Measurements from ENCODE around the gene ZNF627.
A peak's percentile ranks its signal among the peaks of the same experiment; 100 is the strongest.
"Not testable (repeated sequence)": the region's sequence is repeated elsewhere in the genome, so short reads cannot be mapped to it uniquely, and the experiment has no call there.

Gene ZNF627

GRCh38 chr19:11587975-11588631, 9.2 kb upstream of the ZNF627 start:
- H3K4me1 ChIP-seq (ENCODE audit: control insufficient read depth in 5 of 5, insufficient read depth in 5 of 5, low read length in 5 of 5), result peaks cover 0 to 5% (median 4%) of the 10 kb centered on the region in 5 donors
- no peaks in the 10 kb centered on the region for H3K9me3 ChIP-seq (ENCODE audit: control insufficient read depth in 5 of 5, low read length in 5 of 5)
- H3K27ac ChIP-seq (ENCODE audit: low read depth, low read length), result no peak overlapping the region
- no peaks in the 10 kb centered on the region for H3K27me3 ChIP-seq (ENCODE audit: control insufficient read depth in 5 of 5, insufficient read depth in 4 of 5, low read length in 5 of 5)
- H3K4me3 ChIP-seq (ENCODE audit: low read depth in 1 of 5, low read length in 5 of 5), result no peak overlapping the region
- H3K9ac ChIP-seq (ENCODE audit: low read length in 5 of 5), result peak overlapping the region in 1 of 5 donors; percentile 39
- no peaks in the 10 kb centered on the region for H3K36me3 ChIP-seq (ENCODE audit: control insufficient read depth in 5 of 5, insufficient read depth in 5 of 5, low read length in 5 of 5)

GRCh38 chr19:11594084-11594483, 3.2 kb upstream of the ZNF627 start:
- Histone ChIP-seq H3K36me3 (ENCODE audit: control insufficient read depth in 5 of 5, insufficient read depth in 5 of 5, low read length in 5 of 5) (no peaks in the 10 kb centered on the region), H3K4me3 (ENCODE audit: low read depth in 1 of 5, low read length in 5 of 5) (no peak overlapping the region), H3K27ac (ENCODE audit: low read depth, low read length) (no peak overlapping the region), H3K27me3 (ENCODE audit: control insufficient read depth in 5 of 5, insufficient read depth in 4 of 5, low read length in 5 of 5) (no peaks in the 10 kb centered on the region), H3K9me3 (ENCODE audit: control insufficient read depth in 5 of 5, low read length in 5 of 5) (no peaks in the 10 kb centered on the region), H3K9ac (ENCODE audit: low read length in 5 of 5) (no peak overlapping the region), H3K4me1 (ENCODE audit: control insufficient read depth in 5 of 5, insufficient read depth in 5 of 5, low read length in 5 of 5) (peaks cover 0 to 25% (median 16%) of the 10 kb centered on the region in 5 donors)

- no peak overlapping the region for H3K27ac ChIP-seq (ENCODE audit: low read depth, low read length)
Measured at GRCh38 chr19:11596156-11596555, 1.1 kb upstream of the ZNF627 start.

GRCh38 chr19:11598103-11598483, 810 bp downstream of the ZNF627 start:
- Histone ChIP-seq H3K27ac (ENCODE audit: low read depth, low read length) (peak overlapping the region; percentile 69), H3K4me1 (ENCODE audit: control insufficient read depth in 5 of 5, insufficient read depth in 5 of 5, low read length in 5 of 5) (peaks cover 0 to 28% (median 16%) of the 10 kb centered on the region in 5 donors), H3K9ac (ENCODE audit: low read length in 5 of 5) (peak overlapping the region; percentile 48 to 97 (median 94)), H3K4me3 (ENCODE audit: low read depth in 1 of 5, low read length in 5 of 5) (peak overlapping the region; percentile 91 to 98 (median 94)), H3K9me3 (ENCODE audit: control insufficient read depth in 5 of 5, low read length in 5 of 5) (no peaks in the 10 kb centered on the region), H3K36me3 (ENCODE audit: control insufficient read depth in 5 of 5, insufficient read depth in 5 of 5, low read length in 5 of 5) (no peaks in the 10 kb centered on the region), H3K27me3 (ENCODE audit: control insufficient read depth in 5 of 5, insufficient read depth in 4 of 5, low read length in 5 of 5) (no peaks in the 10 kb centered on the region)

More at GRCh38 chr19:11596156-11596555, 1.1 kb upstream of the ZNF627 start:
- Histone ChIP-seq H3K4me3 (ENCODE audit: low read depth in 1 of 5, low read length in 5 of 5) (peak overlapping the region in 1 of 5 donors; percentile 98), H3K9ac (ENCODE audit: low read length in 5 of 5) (peak overlapping the region in 1 of 5 donors; percentile 11), H3K4me1 (ENCODE audit: control insufficient read depth in 5 of 5, insufficient read depth in 5 of 5, low read length in 5 of 5) (peaks cover 0 to 28% (median 16%) of the 10 kb centered on the region in 5 donors), H3K9me3 (ENCODE audit: control insufficient read depth in 5 of 5, low read length in 5 of 5) (no peaks in the 10 kb centered on the region), H3K36me3 (ENCODE audit: control insufficient read depth in 5 of 5, insufficient read depth in 5 of 5, low read length in 5 of 5) (no peaks in the 10 kb centered on the region), H3K27me3 (ENCODE audit: control insufficient read depth in 5 of 5, insufficient read depth in 4 of 5, low read length in 5 of 5) (no peaks in the 10 kb centered on the region)

- no peaks in the 10 kb centered on the region for H3K9me3 ChIP-seq (ENCODE audit: control insufficient read depth in 5 of 5, low read length in 5 of 5)
- no peak overlapping the region for H3K27ac ChIP-seq (ENCODE audit: low read depth, low read length)
- no peaks in the 10 kb centered on the region for H3K27me3 ChIP-seq (ENCODE audit: control insufficient read depth in 5 of 5, insufficient read depth in 4 of 5, low read length in 5 of 5)
- H3K4me1 ChIP-seq (ENCODE audit: control insufficient read depth in 5 of 5, insufficient read depth in 5 of 5, low read length in 5 of 5), result peaks cover 0 to 28% (median 16%) of the 10 kb centered on the region in 5 donors
- H3K36me3 ChIP-seq (ENCODE audit: control insufficient read depth in 5 of 5, insufficient read depth in 5 of 5, low read length in 5 of 5), result no peaks in the 10 kb centered on the region
- no peak overlapping the region for H3K4me3 ChIP-seq (ENCODE audit: low read depth in 1 of 5, low read length in 5 of 5)
- peak overlapping the region in 3 of 5 donors; percentile 11 to 96 (median 94) for H3K9ac ChIP-seq (ENCODE audit: low read length in 5 of 5)
Measured at GRCh38 chr19:11598746-11599145, 1.5 kb downstream of the ZNF627 start.

- not testable (repeated sequence) for H3K27ac ChIP-seq (ENCODE audit: low read depth, low read length); H3K9me3 ChIP-seq (ENCODE audit: control insufficient read depth in 5 of 5, low read length in 5 of 5); H3K9ac ChIP-seq (ENCODE audit: low read length in 5 of 5); H3K4me3 ChIP-seq (ENCODE audit: low read depth in 1 of 5, low read length in 5 of 5); H3K27me3 ChIP-seq (ENCODE audit: control insufficient read depth in 5 of 5, insufficient read depth in 4 of 5, low read length in 5 of 5); H3K36me3 ChIP-seq (ENCODE audit: control insufficient read depth in 5 of 5, insufficient read depth in 5 of 5, low read length in 5 of 5)
- H3K4me1 ChIP-seq (ENCODE audit: control insufficient read depth in 5 of 5, insufficient read depth in 5 of 5, low read length in 5 of 5), result peaks cover 0 to 28% (median 16%) of the 10 kb centered on the region in 5 donors
Measured at GRCh38 chr19:11599704-11600103, 2.4 kb downstream of the ZNF627 start.

- H3K36me3 ChIP-seq (ENCODE audit: control insufficient read depth in 5 of 5, insufficient read depth in 5 of 5, low read length in 5 of 5), result peaks cover 3 to 8% (median 6%) of the 10 kb centered on the region in 5 donors
- no peaks in the 10 kb centered on the region for H3K27me3 ChIP-seq (ENCODE audit: control insufficient read depth in 5 of 5, insufficient read depth in 4 of 5, low read length in 5 of 5)
- no peaks in the 10 kb centered on the region for H3K9me3 ChIP-seq (ENCODE audit: control insufficient read depth in 5 of 5, low read length in 5 of 5)
Measured at GRCh38 chr19:11606484-11606883, 9.2 kb downstream of the ZNF627 start.

GRCh38 chr19:11611730-11612129, 14.4 kb downstream of the ZNF627 start:
- Histone ChIP-seq H3K9ac (ENCODE audit: low read length in 5 of 5) (no peak overlapping the region), H3K4me1 (ENCODE audit: control insufficient read depth in 5 of 5, insufficient read depth in 5 of 5, low read length in 5 of 5) (no peaks in the 10 kb centered on the region), H3K27ac (ENCODE audit: low read depth, low read length) (no peak overlapping the region), H3K27me3 (ENCODE audit: control insufficient read depth in 5 of 5, insufficient read depth in 4 of 5, low read length in 5 of 5) (no peaks in the 10 kb centered on the region), H3K36me3 (ENCODE audit: control insufficient read depth in 5 of 5, insufficient read depth in 5 of 5, low read length in 5 of 5) (peaks cover 2 to 24% (median 15%) of the 10 kb centered on the region in 5 donors), H3K9me3 (ENCODE audit: control insufficient read depth in 5 of 5, low read length in 5 of 5) (peaks cover under 1 to 6% (median 2%) of the 10 kb centered on the region in 5 donors), H3K4me3 (ENCODE audit: low read depth in 1 of 5, low read length in 5 of 5) (no peak overlapping the region)

More at GRCh38 chr19:11606484-11606883, 9.2 kb downstream of the ZNF627 start:
- Histone ChIP-seq H3K9ac (ENCODE audit: low read length in 5 of 5) (no peak overlapping the region), H3K4me1 (ENCODE audit: control insufficient read depth in 5 of 5, insufficient read depth in 5 of 5, low read length in 5 of 5) (no peaks in the 10 kb centered on the region), H3K27ac (ENCODE audit: low read depth, low read length) (no peak overlapping the region), H3K4me3 (ENCODE audit: low read depth in 1 of 5, low read length in 5 of 5) (no peak overlapping the region)

- Histone ChIP-seq H3K9me3 (ENCODE audit: control insufficient read depth in 5 of 5, low read length in 5 of 5) (peaks cover 13 to 18% (median 14%) of the 10 kb centered on the region in 5 donors), H3K4me1 (ENCODE audit: control insufficient read depth in 5 of 5, insufficient read depth in 5 of 5, low read length in 5 of 5) (peaks cover 0 to 7% (median 0%) of the 10 kb centered on the region in 5 donors), H3K27me3 (ENCODE audit: control insufficient read depth in 5 of 5, insufficient read depth in 4 of 5, low read length in 5 of 5) (no peaks in the 10 kb centered on the region), H3K36me3 (ENCODE audit: control insufficient read depth in 5 of 5, insufficient read depth in 5 of 5, low read length in 5 of 5) (peaks cover 15 to 37% (median 27%) of the 10 kb centered on the region in 5 donors), H3K9ac (ENCODE audit: low read length in 5 of 5) (no peak overlapping the region), H3K27ac (ENCODE audit: low read depth, low read length) (no peak overlapping the region), H3K4me3 (ENCODE audit: low read depth in 1 of 5, low read length in 5 of 5) (no peak overlapping the region)
Measured at GRCh38 chr19:11612816-11613511, 15.7 kb downstream of the ZNF627 start.
